Peyer's patch (tissue), 4 donors: Measurements from ENCODE around the gene ERF.

ENCODE experiments used
- POLR2A ChIP-seq, 2 donors: fragments of 450-650 bp; IDR thresholded peaks; one replicate each; pipeline ENCODE4 v1.5.1; 2017; ENCODE audit warnings: antibody characterized with exemption in 2 of 2, mild to moderate bottlenecking in 2 of 2, moderate library complexity in 2 of 2
- TF ChIP-seq, protein P1 (sequence below), 6 experiments: fragments of 450-650 bp in 4 of 6; fragments of 200-600 bp in 2 of 6; sonication (generic) in 1 of 6; IDR thresholded peaks; one replicate each; pipeline ENCODE4 v1.5.1; 2017 to 2019; ENCODE audit warnings: antibody characterized with exemption in 6 of 6, mild to moderate bottlenecking in 3 of 6, moderate library complexity in 1 of 6

DNA sequence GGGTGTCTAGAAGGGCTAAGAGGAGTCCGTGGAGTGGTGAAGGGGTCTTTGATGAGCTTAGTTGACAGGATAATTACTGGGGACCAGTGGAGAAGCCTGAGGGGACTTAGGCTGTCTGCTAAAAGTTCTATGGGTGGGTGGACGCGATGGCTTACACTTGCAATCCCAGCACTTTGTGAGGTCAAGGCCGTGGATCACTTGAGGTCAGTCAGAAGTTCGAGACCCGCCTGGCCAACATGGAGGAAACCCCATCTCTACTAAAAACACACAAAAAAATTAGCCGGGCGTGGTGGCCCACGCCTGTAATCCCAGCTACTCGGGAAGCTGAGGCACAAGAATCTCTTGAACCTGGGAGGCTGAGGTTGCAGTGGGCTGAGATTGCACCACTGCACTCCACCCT is 9.7 kb downstream of the ERF start:
- TF ChIP-seq, protein P1, sequence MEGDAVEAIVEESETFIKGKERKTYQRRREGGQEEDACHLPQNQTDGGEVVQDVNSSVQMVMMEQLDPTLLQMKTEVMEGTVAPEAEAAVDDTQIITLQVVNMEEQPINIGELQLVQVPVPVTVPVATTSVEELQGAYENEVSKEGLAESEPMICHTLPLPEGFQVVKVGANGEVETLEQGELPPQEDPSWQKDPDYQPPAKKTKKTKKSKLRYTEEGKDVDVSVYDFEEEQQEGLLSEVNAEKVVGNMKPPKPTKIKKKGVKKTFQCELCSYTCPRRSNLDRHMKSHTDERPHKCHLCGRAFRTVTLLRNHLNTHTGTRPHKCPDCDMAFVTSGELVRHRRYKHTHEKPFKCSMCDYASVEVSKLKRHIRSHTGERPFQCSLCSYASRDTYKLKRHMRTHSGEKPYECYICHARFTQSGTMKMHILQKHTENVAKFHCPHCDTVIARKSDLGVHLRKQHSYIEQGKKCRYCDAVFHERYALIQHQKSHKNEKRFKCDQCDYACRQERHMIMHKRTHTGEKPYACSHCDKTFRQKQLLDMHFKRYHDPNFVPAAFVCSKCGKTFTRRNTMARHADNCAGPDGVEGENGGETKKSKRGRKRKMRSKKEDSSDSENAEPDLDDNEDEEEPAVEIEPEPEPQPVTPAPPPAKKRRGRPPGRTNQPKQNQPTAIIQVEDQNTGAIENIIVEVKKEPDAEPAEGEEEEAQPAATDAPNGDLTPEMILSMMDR (IDR thresholded peaks at IDR 0.05), result no peak
- no peak for TF ChIP-seq POLR2A (IDR thresholded peaks at IDR 0.05)
